Large intestine (tissue), 3 donors: ENCODE data around the gene SCYL3. TPM values are rescaled to one million over a fixed set of nuclear protein-coding genes. Genes with fewer than 3 reads are reported as not detected.

Experiments used
- DNase-seq, 2 donors: peaks; one replicate each; pipeline versions ENCODE4 v3.0.0 to v3.0.0-alpha.2; 2013
- H3K27ac ChIP-seq: one replicate; pipeline ENCODE4 v1.5.1; 2013; ENCODE audit warnings: low read length
- H3K27me3 ChIP-seq: 2 replicates; pipeline ENCODE4 v1.6.1; 2013; ENCODE audit warnings: low read length; ENCODE audit not compliant: control insufficient read depth, insufficient read depth
- H3K36me3 ChIP-seq: 2 replicates; pipeline ENCODE4 v1.6.1; 2013; ENCODE audit warnings: low read length; ENCODE audit not compliant: control insufficient read depth, insufficient read depth
- H3K4me1 ChIP-seq: one replicate; pipeline ENCODE4 v1.6.1; 2013; ENCODE audit warnings: low read length; ENCODE audit not compliant: control insufficient read depth, insufficient read depth
- H3K4me3 ChIP-seq: one replicate; pipeline ENCODE4 v1.5.1; 2013; ENCODE audit warnings: low read length
- H3K9me3 ChIP-seq: one replicate; pipeline ENCODE4 v1.6.1; 2013; ENCODE audit warnings: mild to moderate bottlenecking, low read depth, low read length, moderate library complexity; ENCODE audit not compliant: control insufficient read depth
- WGBS: methylation state at CpG from one replicate; pipeline ENCODE4 v1.1.5; 2013; ENCODE audit warnings: low lambda C conversion rate; ENCODE audit not compliant: insufficient coverage; 5-methylcytosine and 5-hydroxymethylcytosine counted together
- polyA plus RNA-seq: library from polyadenylated mRNA; unstranded; fragments of 120-200 nt; gene quantifications from one replicate; pipeline ENCODE4 v1.2.1, GENCODE V29; 2013

Gene SCYL3
- polyA plus RNA-seq, 1 donor = 13.1 TPM

- Histone ChIP-seq H3K27ac (peak overlapping the region; percentile 45), H3K27me3 (no peaks in the 10 kb centered on the region), H3K36me3 (no peaks in the 10 kb centered on the region), H3K4me3 (no peak overlapping the region), H3K4me1 (peaks cover 10% of the 10 kb centered on the region), H3K9me3 (no peaks in the 10 kb centered on the region)
- peak; percentile 31 to 65 for DNase-seq
These were observed 6.9 kb upstream of the SCYL3 start for GRCh38 chr1:169900571-169900970.

- Histone ChIP-seq H3K4me3 (no peak overlapping the region), H3K9me3 (no peaks in the 10 kb centered on the region), H3K27me3 (no peaks in the 10 kb centered on the region), H3K27ac (peak overlapping the region; percentile 40), H3K36me3 (no peaks in the 10 kb centered on the region), H3K4me1 (peaks cover 12% of the 10 kb centered on the region)
- no peak for DNase-seq
- WGBS = 75% methylated on average over 2 of the region's 4 CpGs
These were observed 6.0 kb upstream of the SCYL3 start for GRCh38 chr1:169899519-169900217.

GRCh38 chr1:169896013-169896412 is 2.3 kb upstream of the SCYL3 start:
- no peak for DNase-seq
- Histone ChIP-seq H3K4me1 (peaks cover 25% of the 10 kb centered on the region), H3K27me3 (no peaks in the 10 kb centered on the region), H3K27ac (no peak overlapping the region), H3K9me3 (no peaks in the 10 kb centered on the region), H3K4me3 (no peak overlapping the region), H3K36me3 (no peaks in the 10 kb centered on the region)
- WGBS = no CpG with 5 or more reads among the region's 4 CpGs

GRCh38 chr1:169894424-169895145 is 889 bp upstream of the SCYL3 start:
- WGBS = 85% methylated on average over 4 of the region's 15 CpGs
- Histone ChIP-seq H3K27me3 (no peaks in the 10 kb centered on the region), H3K36me3 (no peaks in the 10 kb centered on the region), H3K4me1 (peaks cover 21% of the 10 kb centered on the region), H3K9me3 (no peaks in the 10 kb centered on the region), H3K4me3 (peak overlapping the region; percentile 85), H3K27ac (peak overlapping the region; percentile 96)
- DNase-seq = no peak

GRCh38 chr1:169892927-169893644 is 610 bp downstream of the SCYL3 start:
- Histone ChIP-seq H3K4me3 (peak overlapping the region; percentile 85), H3K36me3 (peaks cover 5% of the 10 kb centered on the region), H3K27ac (peak overlapping the region; percentile 96), H3K9me3 (no peaks in the 10 kb centered on the region), H3K4me1 (peaks cover 21% of the 10 kb centered on the region), H3K27me3 (no peaks in the 10 kb centered on the region)
- DNase-seq = peak in 1 of 2 donors; percentile 71
- no CpG with 5 or more reads among the region's 51 CpGs for WGBS

GRCh38 chr1:169892176-169892926 is 1.3 kb downstream of the SCYL3 start:
- peak overlapping the region; percentile 85 for H3K4me3 ChIP-seq
- H3K27ac ChIP-seq = peak overlapping the region; percentile 96
- H3K9me3 ChIP-seq = no peaks in the 10 kb centered on the region
- DNase-seq = no peak
- H3K27me3 ChIP-seq = no peaks in the 10 kb centered on the region
- H3K4me1 ChIP-seq = peaks cover 21% of the 10 kb centered on the region
- H3K36me3 ChIP-seq = peaks cover 7% of the 10 kb centered on the region
- WGBS = 71% methylated on average over 3 of the region's 8 CpGs

GRCh38 chr1:169891539-169891885 is 2.2 kb downstream of the SCYL3 start:
- no CpG with 5 or more reads among the region's 2 CpGs for WGBS
- no peak overlapping the region for H3K4me3 ChIP-seq
- H3K27me3 ChIP-seq = no peaks in the 10 kb centered on the region
- peaks cover 12% of the 10 kb centered on the region for H3K36me3 ChIP-seq
- peak overlapping the region; percentile 5 for H3K27ac ChIP-seq
- DNase-seq = no peak
- H3K9me3 ChIP-seq = no peaks in the 10 kb centered on the region
- H3K4me1 ChIP-seq = peaks cover 21% of the 10 kb centered on the region

- peak overlapping the region; percentile 5 for H3K27ac ChIP-seq
- peaks cover 21% of the 10 kb centered on the region for H3K4me1 ChIP-seq
- no peaks in the 10 kb centered on the region for H3K27me3 ChIP-seq
- peaks cover 15% of the 10 kb centered on the region for H3K36me3 ChIP-seq
- DNase-seq = peak in 1 of 2 donors; percentile 76
- no peak overlapping the region for H3K4me3 ChIP-seq
- no peaks in the 10 kb centered on the region for H3K9me3 ChIP-seq
- no CpG with 5 or more reads among the region's 5 CpGs for WGBS
These were observed 2.7 kb downstream of the SCYL3 start for GRCh38 chr1:169890761-169891538.

- Histone ChIP-seq H3K4me1 (peaks cover 21% of the 10 kb centered on the region), H3K27ac (no peak overlapping the region), H3K36me3 (peaks cover 18% of the 10 kb centered on the region)
These were observed 3.8 kb downstream of the SCYL3 start for GRCh38 chr1:169889871-169890270.

More at GRCh38 chr1:169889871-169890270, 3.8 kb downstream of the SCYL3 start:
- Histone ChIP-seq H3K9me3 (no peaks in the 10 kb centered on the region), H3K4me3 (no peak overlapping the region), H3K27me3 (no peaks in the 10 kb centered on the region)
- DNase-seq = no peak
- WGBS = no CpG with 5 or more reads among the region's 2 CpGs
